Mammary epithelial cell (primary cell): ENCODE measurements around the gene LACTBL1.

Experiments used
- CTCF ChIP-seq, 2 donors: IDR thresholded peaks in 1 of 2; conservative IDR thresholded peaks in 1 of 2; 2 replicates each; pipeline ENCODE4 v1.5.1; 2011 to 2012; ENCODE audit warnings: inconsistent platforms in 2 of 2, low read length in 2 of 2, mild to moderate bottlenecking in 2 of 2, control low read depth in 1 of 2, low read depth in 1 of 2; ENCODE audit not compliant: insufficient read depth in 1 of 2; ENCODE audit errors: extremely low read depth in 1 of 2
- EZH2 ChIP-seq: IDR thresholded peaks from 2 replicates; pipeline ENCODE4 v1.6.1; 2012; ENCODE audit warnings: low read length, inconsistent platforms, borderline replicate concordance

DNA sequence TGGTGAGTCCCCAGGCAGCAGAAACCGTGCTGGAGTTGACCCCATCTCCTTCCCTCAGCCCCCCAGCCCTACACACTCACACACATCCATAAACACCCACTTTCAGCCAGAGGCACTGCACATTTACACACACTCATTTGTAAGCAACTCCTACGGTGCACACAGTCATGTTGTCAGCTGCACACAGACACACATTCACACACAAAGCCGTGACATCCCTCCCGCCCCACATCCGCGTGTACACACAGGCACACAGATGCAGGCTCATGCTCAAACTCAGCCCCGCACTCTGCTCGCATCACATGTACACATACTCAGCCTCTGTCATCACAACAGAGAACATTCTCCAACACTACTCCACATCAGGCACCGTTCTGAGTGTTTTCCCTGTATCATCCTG lies 47.6 kb downstream of the LACTBL1 start:
- no peak for TF ChIP-seq CTCF (conservative IDR thresholded peaks at IDR 0.05 in 1 of 2, IDR thresholded peaks at IDR 0.05 in 1 of 2; ENCODE audit: extremely low read depth in 1 of 2, insufficient read depth in 1 of 2, low read depth in 1 of 2, low read length in 2 of 2)
- no peak for TF ChIP-seq EZH2
